HepG2 (cell line): ENCODE measurements around the gene GABRR3. TPM values are rescaled to one million over a fixed set of nuclear protein-coding genes. Genes with fewer than 3 reads are reported as not detected.

Experiments
- ATRX ChIP-seq: sonication (generic); formaldehyde crosslinking; IDR thresholded peaks from 2 replicates; pipeline ENCODE4 v1.4.0; 2020; ENCODE audit warnings: missing genetic modification reagents, borderline replicate concordance
- CAMTA2 ChIP-seq: sonication (generic); formaldehyde crosslinking; IDR thresholded peaks from 2 replicates; pipeline ENCODE4 v1.4.0; 2020; ENCODE audit warnings: mild to moderate bottlenecking, missing genetic modification reagents, borderline replicate concordance
- CBFB ChIP-seq: sonication (generic); formaldehyde crosslinking; IDR thresholded peaks from 2 replicates; pipeline ENCODE4 v1.4.0; 2020; ENCODE audit warnings: missing genetic modification reagents
- CCDC6 ChIP-seq: sonication (generic); formaldehyde crosslinking; IDR thresholded peaks from 2 replicates; pipeline ENCODE4 v1.8.1; 2022; ENCODE audit warnings: mild to moderate bottlenecking, missing genetic modification reagents, moderate library complexity
- KAT7 ChIP-seq: IDR thresholded peaks from 2 replicates; pipeline ENCODE4 v1.6.1; 2018; ENCODE audit warnings: borderline replicate concordance, missing compliant biosample characterization
- NFYB ChIP-seq: sonication (generic); formaldehyde crosslinking; IDR thresholded peaks from 2 replicates; pipeline ENCODE4 v1.4.0; 2020; ENCODE audit warnings: missing genetic modification reagents
- SNAI1 ChIP-seq: sonication (generic); formaldehyde crosslinking; IDR thresholded peaks from 2 replicates; pipeline ENCODE4 v1.5.0; 2020; ENCODE audit warnings: mild to moderate bottlenecking, missing genetic modification reagents, borderline replicate concordance
- TOE1 ChIP-seq: sonication (generic); formaldehyde crosslinking; IDR thresholded peaks from 2 replicates; pipeline ENCODE4 v1.4.0; 2020; ENCODE audit warnings: mild to moderate bottlenecking, missing genetic modification reagents
- ZFP1 ChIP-seq: IDR thresholded peaks from 2 replicates; pipeline ENCODE4 v1.6.1; 2016
- ZMAT3 ChIP-seq: sonication (generic); formaldehyde crosslinking; conservative IDR thresholded peaks from 2 replicates; pipeline ENCODE4 v1.7.0; 2021; ENCODE audit warnings: missing genetic modification reagents
- ZNF326 ChIP-seq: sonication (generic); formaldehyde crosslinking; IDR thresholded peaks from 2 replicates; pipeline ENCODE4 v1.4.0; 2020; ENCODE audit warnings: missing genetic modification reagents, borderline replicate concordance
- ZNF337 ChIP-seq: sonication (generic); formaldehyde crosslinking; IDR thresholded peaks from 2 replicates; pipeline ENCODE4 v1.5.1; 2020; ENCODE audit warnings: missing genetic modification reagents, low read depth, mild to moderate bottlenecking, borderline replicate concordance
- ZNF512B ChIP-seq: sonication (generic); formaldehyde crosslinking; IDR thresholded peaks from 2 replicates; pipeline ENCODE4 v1.5.1; 2020; ENCODE audit warnings: missing genetic modification reagents, mild to moderate bottlenecking, borderline replicate concordance
- ZNF639 ChIP-seq: conservative IDR thresholded peaks from 2 replicates; pipeline ENCODE4 v1.6.1; 2018; ENCODE audit warnings: missing genetic modification reagents
- ZNF670 ChIP-seq: sonication (generic); formaldehyde crosslinking; IDR thresholded peaks from 2 replicates; pipeline ENCODE4 v1.8.0; 2022; ENCODE audit warnings: mild to moderate bottlenecking, missing genetic modification reagents, borderline replicate concordance
- polyA plus RNA-seq, 8 experiments: library from polyadenylated mRNA; depleted of rRNA in 3 of 8; stranded (reverse) in 7 of 8; unstranded in 1 of 8; fragments of >200 nt; fragmentation: Illumina TruSeq in 4 of 8; extraction: Trizol in 4 of 8; gene quantifications; 2 replicates each; pipeline versions ENCODE4 v1.2.1 to v1.2.3, GENCODE V29; 2011 to 2016; ENCODE audit warnings: low read depth in 4 of 8, missing spikeins in 1 of 8, mixed read lengths in 1 of 8; ENCODE audit not compliant: insufficient read depth in 1 of 8
- total RNA-seq, 5 experiments: library from RNA; depleted of rRNA; stranded (reverse); fragments of >200 nt; fragmentation: Illumina TruSeq; extraction: Trizol; gene quantifications; 2 replicates each; pipeline ENCODE4 v1.2.3, GENCODE V29; 2016; ENCODE audit warnings: low read depth in 1 of 5
- TF ChIP-seq, protein P1 (sequence below): sonication (generic); formaldehyde crosslinking; IDR thresholded peaks from 2 replicates; pipeline ENCODE4 v1.8.1; 2023; ENCODE audit warnings: mild to moderate bottlenecking, moderate library complexity, missing genetic modification reagents
- TF ChIP-seq, protein P2 (sequence below), 2 experiments: sonication (generic) in 1 of 2; formaldehyde crosslinking in 1 of 2; IDR thresholded peaks; 2 replicates each; pipeline versions ENCODE4 v1.6.1 to v1.9.0; 2014 to 2022; ENCODE audit warnings: antibody characterized with exemption in 1 of 2, borderline replicate concordance in 1 of 2, inconsistent platforms in 1 of 2, low read depth in 1 of 2, missing genetic modification reagents in 1 of 2

GABRR3 gene
- total and polyA plus RNA-seq, 2 of the 13 experiments (the other 11 are each of a cell fraction or from before 2014, with no cell fraction given): 0.42 to 0.83 TPM

- TF ChIP-seq NFYB (CRISPR knock-in tag) (no peak), TOE1 (CRISPR knock-in tag) (no peak), ZFP1 (CRISPR knock-in tag) (no peak), ZNF326 (no peak), ZNF512B (CRISPR knock-in tag) (0 out of 2 replicates have a peak, but pooled peaks have one; percentile 42), ZNF670 (peak; percentile 25; the same call in 1 of the 2 replicates), ATRX (no peak), CCDC6 (CRISPR knock-in tag) (no peak; the same call in 1 of the 2 replicates), KAT7 (peak; percentile 60), SNAI1 (CRISPR knock-in tag) (peak; percentile 84; the same call in 1 of the 2 replicates), CAMTA2 (CRISPR knock-in tag) (peak; percentile 73; the same call in 1 of the 2 replicates), ZMAT3 (CRISPR knock-in tag) (no peak), CBFB (CRISPR knock-in tag) (no peak), ZNF337 (CRISPR knock-in tag) (no peak), ZNF639 (CRISPR knock-in tag) (no peak)
- TF ChIP-seq, protein P1, sequence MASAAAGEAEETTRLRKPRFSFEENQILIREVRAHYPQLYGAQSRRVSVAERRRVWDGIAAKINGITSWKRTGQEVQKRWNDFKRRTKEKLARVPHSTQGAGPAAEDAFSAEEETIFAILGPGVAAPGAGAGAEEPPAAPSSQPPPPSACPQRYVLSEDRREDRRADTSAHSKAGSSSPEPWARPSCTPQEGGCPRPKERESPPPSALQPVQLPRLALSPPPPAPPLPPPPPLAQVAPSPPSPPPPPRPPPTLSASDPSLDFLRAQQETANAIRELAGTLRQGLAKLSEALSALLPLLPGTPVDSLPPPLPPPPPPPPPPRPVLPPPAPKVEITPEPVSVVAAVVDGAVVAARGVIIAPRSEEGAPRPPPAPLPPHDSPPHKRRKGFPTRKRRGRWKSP (CRISPR knock-in tag): no peak
- TF ChIP-seq, protein P2, sequence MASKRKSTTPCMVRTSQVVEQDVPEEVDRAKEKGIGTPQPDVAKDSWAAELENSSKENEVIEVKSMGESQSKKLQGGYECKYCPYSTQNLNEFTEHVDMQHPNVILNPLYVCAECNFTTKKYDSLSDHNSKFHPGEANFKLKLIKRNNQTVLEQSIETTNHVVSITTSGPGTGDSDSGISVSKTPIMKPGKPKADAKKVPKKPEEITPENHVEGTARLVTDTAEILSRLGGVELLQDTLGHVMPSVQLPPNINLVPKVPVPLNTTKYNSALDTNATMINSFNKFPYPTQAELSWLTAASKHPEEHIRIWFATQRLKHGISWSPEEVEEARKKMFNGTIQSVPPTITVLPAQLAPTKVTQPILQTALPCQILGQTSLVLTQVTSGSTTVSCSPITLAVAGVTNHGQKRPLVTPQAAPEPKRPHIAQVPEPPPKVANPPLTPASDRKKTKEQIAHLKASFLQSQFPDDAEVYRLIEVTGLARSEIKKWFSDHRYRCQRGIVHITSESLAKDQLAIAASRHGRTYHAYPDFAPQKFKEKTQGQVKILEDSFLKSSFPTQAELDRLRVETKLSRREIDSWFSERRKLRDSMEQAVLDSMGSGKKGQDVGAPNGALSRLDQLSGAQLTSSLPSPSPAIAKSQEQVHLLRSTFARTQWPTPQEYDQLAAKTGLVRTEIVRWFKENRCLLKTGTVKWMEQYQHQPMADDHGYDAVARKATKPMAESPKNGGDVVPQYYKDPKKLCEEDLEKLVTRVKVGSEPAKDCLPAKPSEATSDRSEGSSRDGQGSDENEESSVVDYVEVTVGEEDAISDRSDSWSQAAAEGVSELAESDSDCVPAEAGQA (IDR thresholded peaks at IDR 0.05; ENCODE audit: low read depth): no peak
- TF ChIP-seq, protein P2 (CRISPR knock-in tag; IDR thresholded peaks at IDR 0.05; ENCODE audit: borderline replicate concordance): no peak
Observed at GRCh38 chr3:97971679-97972567, 63.2 kb downstream of the GABRR3 start, which contains the start of gene RIOX2 (continued).
